Amniotic stem cell (primary cell): ENCODE data around the gene C6orf132.

ENCODE experiments used
- DNase-seq: peaks from one replicate; lab custom pipeline; 2025; lab: John Stamatoyannopoulos, UW

Gene C6orf132

GRCh38 chr6:42135161-42135560 is 7.3 kb downstream of the C6orf132 start:
- no peak for DNase-seq

GRCh38 chr6:42133926-42134325 is 8.5 kb downstream of the C6orf132 start:
- no peak for DNase-seq

- peak; percentile 36 for DNase-seq
Measured at GRCh38 chr6:42131531-42131930, 10.9 kb downstream of the C6orf132 start.

GRCh38 chr6:42129360-42129676 is 13.1 kb downstream of the C6orf132 start:
- no peak for DNase-seq

- DNase-seq, result no peak
Measured at GRCh38 chr6:42128460-42129359, 13.7 kb downstream of the C6orf132 start.

GRCh38 chr6:42125663-42126062 is 16.8 kb downstream of the C6orf132 start:
- no peak for DNase-seq

GRCh38 chr6:42125231-42125630 is 17.2 kb downstream of the C6orf132 start:
- DNase-seq, result no peak

GRCh38 chr6:42124223-42124836 is 18.1 kb downstream of the C6orf132 start:
- no peak for DNase-seq

- no peak for DNase-seq
Measured at GRCh38 chr6:42123379-42124103, 18.9 kb downstream of the C6orf132 start.

GRCh38 chr6:42120895-42121865 is 21.2 kb downstream of the C6orf132 start:
- DNase-seq, result no peak

- no peak for DNase-seq
Measured at GRCh38 chr6:42118162-42119001, 24.0 kb downstream of the C6orf132 start.

GRCh38 chr6:42117843-42118161 is 24.6 kb downstream of the C6orf132 start:
- no peak for DNase-seq

- no peak for DNase-seq
Measured at GRCh38 chr6:42113936-42114636, 28.3 kb downstream of the C6orf132 start.

- DNase-seq, result no peak
Measured at GRCh38 chr6:42112351-42112750, 30.1 kb downstream of the C6orf132 start.

- DNase-seq, result no peak
Measured at GRCh38 chr6:42110683-42111082, 31.7 kb downstream of the C6orf132 start.

GRCh38 chr6:42108071-42108470 is 34.3 kb downstream of the C6orf132 start:
- no peak for DNase-seq

- DNase-seq, result no peak
Measured at GRCh38 chr6:42106112-42107023, 36.1 kb downstream of the C6orf132 start.

GRCh38 chr6:42105709-42106108 is 36.7 kb downstream of the C6orf132 start:
- DNase-seq, result no peak

GRCh38 chr6:42105156-42105648 is 37.2 kb downstream of the C6orf132 start:
- DNase-seq, result no peak
